B cell (primary cell): ENCODE measurements around the gene RIC1. TPM values are rescaled to one million over a fixed set of nuclear protein-coding genes. Genes with fewer than 3 reads are reported as not detected.

Source experiments
- ATAC-seq: fragments of 200-7000 bp; cut with Tn5 transposase; one replicate; pipeline ENCODE4 v1.10.0; 2021; ENCODE audit warnings: low read depth, mild to moderate bottlenecking, moderate number of reproducible peaks, moderate library complexity
- CTCF ChIA-PET: fragments of 350-600 bp; sonication (Branson Sonifier 250); formaldehyde crosslinking; loops from one replicate; lab custom pipeline; 2021; ENCODE audit warnings: antibody characterized with exemption, inconsistent platforms; lab: Charles Lee
- POLR2A ChIA-PET: fragments of 350-600 bp; sonication (Branson Sonifier 250); formaldehyde crosslinking; loops from one replicate; lab custom pipeline; 2021; ENCODE audit warnings: antibody characterized with exemption; lab: Charles Lee
- DNase-seq: peaks from one replicate; pipeline ENCODE4 v3.0.0; 2013
- H2AFZ ChIP-seq: 2 replicates; pipeline ENCODE4 v1.6.1; 2012; ENCODE audit warnings: mild to moderate bottlenecking, low read depth, low read length; ENCODE audit not compliant: insufficient read depth, poor library complexity, severe bottlenecking
- H3K27ac ChIP-seq, 2 donors: 1 replicate in 1 of 2; 2 replicates in 1 of 2; pipeline ENCODE4 v1.5.1; 2012 to 2013; ENCODE audit warnings: low read length in 2 of 2, mild to moderate bottlenecking in 2 of 2, moderate library complexity in 1 of 2
- H3K27me3 ChIP-seq, 4 experiments: fragments of 200-600 bp in 1 of 4; sonication (generic) in 1 of 4; replicated peaks in 1 of 4; 1 replicate in 2 of 4; 2 replicates in 2 of 4; pipeline versions ENCODE4 v1.6.1 to v1.7.0; 2013 to 2016; ENCODE audit warnings: low read length in 3 of 4, mild to moderate bottlenecking in 2 of 4, mixed read lengths in 1 of 4, moderate library complexity in 1 of 4; ENCODE audit not compliant: insufficient read depth in 4 of 4, control insufficient read depth in 3 of 4; ENCODE audit errors: control extremely low read depth in 1 of 4
- H3K36me3 ChIP-seq, 2 experiments: replicated peaks in 1 of 2; 1 replicate in 1 of 2; 2 replicates in 1 of 2; pipeline versions ENCODE4 v1.6.1 to v1.7.1; 2013; ENCODE audit warnings: low read length in 1 of 2; ENCODE audit not compliant: insufficient read depth in 2 of 2, control insufficient read depth in 1 of 2; ENCODE audit errors: control extremely low read depth in 1 of 2, extremely low read depth in 1 of 2
- H3K4me1 ChIP-seq, 2 donors: fragments of 200-600 bp in 1 of 2; sonication (generic) in 1 of 2; 1 replicate in 1 of 2; 2 replicates in 1 of 2; pipeline versions ENCODE4 v1.5.1 to v1.6.1; 2013 to 2017; ENCODE audit warnings: low read length in 2 of 2; ENCODE audit not compliant: control insufficient read depth in 2 of 2, insufficient read depth in 2 of 2
- H3K4me2 ChIP-seq: replicated peaks from 2 replicates; pipeline ENCODE3; 2012; ENCODE audit warnings: mild to moderate bottlenecking, low read depth, low read length; ENCODE audit not compliant: poor library complexity, severe bottlenecking
- H3K4me3 ChIP-seq, 5 experiments: fragments of 200-600 bp in 1 of 5; sonication (generic) in 1 of 5; 1 replicate in 3 of 5; 2 replicates in 2 of 5; pipeline versions ENCODE4 v1.5.1 to v1.7.0; 2011 to 2016; ENCODE audit warnings: low read length in 4 of 5, mild to moderate bottlenecking in 4 of 5, low read depth in 2 of 5, control low read depth in 1 of 5, moderate library complexity in 1 of 5; ENCODE audit not compliant: insufficient read depth in 1 of 5; ENCODE audit errors: control extremely low read depth in 1 of 5, extremely low read depth in 1 of 5
- H3K79me2 ChIP-seq: fragments of 200-600 bp; sonication (generic); one replicate; pipeline ENCODE4 v1.6.0; 2016; ENCODE audit warnings: low read length; ENCODE audit not compliant: control insufficient read depth, insufficient read depth
- H3K9ac ChIP-seq: fragments of 200-600 bp; sonication (generic); 2 replicates; pipeline ENCODE4 v1.6.1; 2017; ENCODE audit warnings: mild to moderate bottlenecking, low read length, moderate library complexity
- H3K9me3 ChIP-seq, 3 donors: one replicate each; pipeline versions ENCODE4 v1.6.1 to v1.7.1; 2013; ENCODE audit warnings: low read length in 2 of 3; ENCODE audit not compliant: control insufficient read depth in 2 of 3, insufficient read depth in 1 of 3; ENCODE audit errors: control extremely low read depth in 1 of 3
- H4K20me1 ChIP-seq: 2 replicates; pipeline ENCODE4 v1.6.0; 2012; ENCODE audit warnings: mild to moderate bottlenecking, low read length; ENCODE audit not compliant: insufficient read depth, control insufficient read depth, poor library complexity, severe bottlenecking
- H3K27ac Mint-ChIP-seq: one replicate; pipeline ENCODE4 v1.8.0; 2021; ENCODE audit warnings: mixed read lengths
- H3K27me3 Mint-ChIP-seq: one replicate; pipeline ENCODE4 v1.8.0; 2021; ENCODE audit warnings: mixed read lengths
- H3K4me1 Mint-ChIP-seq: one replicate; pipeline ENCODE4 v1.8.0; 2021; ENCODE audit warnings: mixed read lengths
- H3K4me3 Mint-ChIP-seq: one replicate; pipeline ENCODE4 v1.8.0; 2021; ENCODE audit warnings: mixed read lengths
- H3K9me3 Mint-ChIP-seq: one replicate; pipeline ENCODE4 v1.8.0; 2022; ENCODE audit warnings: mixed read lengths; ENCODE audit not compliant: insufficient read depth
- CTCF ChIP-seq: fragments of 200-600 bp; IDR thresholded peaks from one replicate; pipeline ENCODE4 v1.8.0; 2022; ENCODE audit warnings: antibody characterized with exemption, mild to moderate bottlenecking
- EZH2 ChIP-seq: IDR thresholded peaks from 2 replicates; pipeline ENCODE4 v1.6.1; 2012; ENCODE audit warnings: borderline replicate concordance, low read depth, mild to moderate bottlenecking, moderate library complexity, low read length; ENCODE audit not compliant: insufficient read depth, poor library complexity, severe bottlenecking
- WGBS: methylation state at CpG from one replicate; pipeline ENCODE4 v1.1.5; 2013; ENCODE audit warnings: missing lambda C conversion rate; ENCODE audit not compliant: insufficient coverage; 5-methylcytosine and 5-hydroxymethylcytosine counted together
- intact Hi-C: fragments of 100-400 bp; cut with micrococcal nuclease; formaldehyde crosslinking; loops from one replicate; pipeline ENCODE4 v1.10.0; 2022
- polyA plus RNA-seq: library from polyadenylated mRNA; depleted of rRNA; stranded (reverse); fragments of >200 nt; gene quantifications from 2 replicates; pipeline ENCODE4 v1.2.3, GENCODE V29; 2012
- total RNA-seq, 2 donors: library from RNA; stranded (reverse); fragments of 120-200 nt in 1 of 2; gene quantifications; 1 replicate in 1 of 2; 2 replicates in 1 of 2; pipeline versions ENCODE4 v1.2.3 to v1.2.4, GENCODE V29; 2013 to 2022

The RIC1 gene
- total and polyA plus RNA-seq, 2 donors (not counting 1 experiment from before 2014, with no cell fraction given): 20.7 to 58.8 TPM

- ChIA-PET POLR2A (interaction anchor here (0.6 to 1.3 kb wide), 4 partner anchors 11 to 838 kb away, joined by 3 to 6 read pairs (median 4); no protein-coding TSS in a partner anchor), CTCF (interaction anchor here (0.9 to 1.3 kb wide), 2 partner anchors 11 kb away, joined by 3 to 8 read pairs; no protein-coding TSS in a partner anchor)
- Histone ChIP-seq H3K27ac (peak overlapping the region in 1 of 2 donors; percentile 2), H3K4me2 (no peak overlapping the region), H3K27me3 (no peaks in the 10 kb centered on the region), H2AFZ (no peak overlapping the region), H3K9ac (no peak overlapping the region), H3K9me3 (no peaks in the 10 kb centered on the region), H3K4me3 (no peak overlapping the region), H3K36me3 (no peaks in the 10 kb centered on the region), H4K20me1 (no peaks in the 10 kb centered on the region), H3K79me2 (peaks cover 49% of the 10 kb centered on the region), H3K4me1 (peaks cover 18 to 20% of the 10 kb centered on the region in 2 donors)
- no peaks in the 10 kb centered on the region for H3K27me3 Mint-ChIP-seq
- WGBS: 96% methylated on average over 3 of the region's 6 CpGs
- ATAC-seq (no peak), DNase-seq (no peak)
- intact Hi-C loops: no loop called here
- no peak overlapping the region for H3K4me3 Mint-ChIP-seq
- peaks cover 51% of the 10 kb centered on the region for H3K4me1 Mint-ChIP-seq
- H3K27ac Mint-ChIP-seq: no peak overlapping the region
- H3K9me3 Mint-ChIP-seq: no peaks in the 10 kb centered on the region
- TF ChIP-seq CTCF: no peak
- TF ChIP-seq EZH2: no peak
Observed at GRCh38 chr9:5611321-5612184, 17.4 kb upstream of the RIC1 start.

GRCh38 chr9:5612185-5612530 lies 16.7 kb upstream of the RIC1 start:
- H3K27me3 ChIP-seq: no peaks in the 10 kb centered on the region
- no peak overlapping the region for H3K4me2 ChIP-seq
- intact Hi-C loops: no loop called here
- H3K4me3 Mint-ChIP-seq: no peak overlapping the region
- no peaks in the 10 kb centered on the region for H4K20me1 ChIP-seq
- H3K36me3 ChIP-seq: no peaks in the 10 kb centered on the region
- H3K4me1 ChIP-seq: peaks cover 22 to 25% of the 10 kb centered on the region in 2 donors
- TF ChIP-seq EZH2: no peak
- TF ChIP-seq CTCF: no peak
- H3K27me3 Mint-ChIP-seq: no peaks in the 10 kb centered on the region
- H3K27ac ChIP-seq: no peak overlapping the region
- H3K4me3 ChIP-seq: no peak overlapping the region
- peaks cover 51% of the 10 kb centered on the region for H3K4me1 Mint-ChIP-seq
- DNase-seq (no peak), ATAC-seq (no peak)
- peaks cover 49% of the 10 kb centered on the region for H3K79me2 ChIP-seq
- ChIA-PET POLR2A (interaction anchor here (0.6 to 1.3 kb wide), 2 partner anchors 15 to 839 kb away, joined by 3 to 5 read pairs; no protein-coding TSS in a partner anchor), CTCF (interaction anchor here (0.9 kb wide), 1 partner anchor 12 kb away, joined by 3 read pairs; no protein-coding TSS in a partner anchor)
- H3K9me3 ChIP-seq: no peaks in the 10 kb centered on the region
- no peak overlapping the region for H2AFZ ChIP-seq
- H3K9me3 Mint-ChIP-seq: no peaks in the 10 kb centered on the region
- no peak overlapping the region for H3K9ac ChIP-seq
- H3K27ac Mint-ChIP-seq: no peak overlapping the region
